ACHN (cell line): ENCODE results near the gene UPF2.
"Not testable (repeated sequence)": the region's sequence is repeated elsewhere in the genome, so short reads cannot be mapped to it uniquely, and the experiment has no call there.

Experiments used
- DNase-seq: peaks from one replicate; pipeline ENCODE4 v3.0.0-alpha.2; 2015
- in situ Hi-C: cut with HindIII; loops from 2 replicates; pipeline ENCODE4 v1.10.0; 2017; ENCODE audit warnings: low sequenced_read_pairs, low pct_ligation_motif_present, low pct_unique_long_range_greater_than_20kb

UPF2 gene

DNA sequence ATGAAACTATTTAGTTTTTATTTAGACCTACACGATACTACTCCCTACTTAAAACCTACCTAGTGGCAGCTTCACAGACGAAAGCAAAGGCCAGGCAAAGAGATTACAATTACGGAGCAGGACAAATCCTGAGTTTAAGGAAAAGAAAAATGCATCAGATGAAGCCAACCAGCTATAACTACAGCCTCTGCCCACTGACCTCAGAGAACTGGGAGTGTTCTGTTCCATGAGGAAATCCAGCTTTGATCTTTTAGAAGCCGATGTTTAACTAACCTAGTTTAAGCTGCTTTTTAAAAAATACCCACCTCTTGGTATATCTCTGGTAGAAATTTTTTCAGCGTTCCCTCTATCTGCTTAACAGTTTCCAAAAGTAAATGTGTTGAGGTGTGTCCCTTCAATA is 3.0 kb upstream of the UPF2 start:
- in situ Hi-C loops = no loop called here

DNA sequence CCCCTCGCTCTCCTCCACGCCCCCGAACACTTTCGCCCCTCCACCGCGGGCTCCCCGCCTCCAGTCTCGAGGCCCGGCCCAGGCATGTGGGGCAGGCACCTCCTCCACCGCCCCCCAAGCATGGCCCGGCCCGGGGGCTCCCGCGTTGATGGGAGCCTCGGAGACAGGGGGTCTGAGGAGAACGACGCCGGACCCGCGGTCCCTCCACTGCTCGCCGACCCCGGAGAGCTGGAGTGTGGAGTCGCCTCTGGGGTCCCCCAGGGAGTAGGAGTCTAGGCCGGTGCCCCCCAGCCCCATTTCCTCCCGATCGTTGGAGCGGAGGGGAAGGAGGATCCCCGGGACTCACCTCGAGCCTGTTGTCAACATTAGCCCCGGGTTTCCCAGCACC is 206 bp downstream of the UPF2 start:
- peak; percentile 25 for DNase-seq
- in situ Hi-C loops = no loop called here

More for the DNA sequence above, 3.0 kb upstream of the UPF2 start:
- no peak for DNase-seq

DNA sequence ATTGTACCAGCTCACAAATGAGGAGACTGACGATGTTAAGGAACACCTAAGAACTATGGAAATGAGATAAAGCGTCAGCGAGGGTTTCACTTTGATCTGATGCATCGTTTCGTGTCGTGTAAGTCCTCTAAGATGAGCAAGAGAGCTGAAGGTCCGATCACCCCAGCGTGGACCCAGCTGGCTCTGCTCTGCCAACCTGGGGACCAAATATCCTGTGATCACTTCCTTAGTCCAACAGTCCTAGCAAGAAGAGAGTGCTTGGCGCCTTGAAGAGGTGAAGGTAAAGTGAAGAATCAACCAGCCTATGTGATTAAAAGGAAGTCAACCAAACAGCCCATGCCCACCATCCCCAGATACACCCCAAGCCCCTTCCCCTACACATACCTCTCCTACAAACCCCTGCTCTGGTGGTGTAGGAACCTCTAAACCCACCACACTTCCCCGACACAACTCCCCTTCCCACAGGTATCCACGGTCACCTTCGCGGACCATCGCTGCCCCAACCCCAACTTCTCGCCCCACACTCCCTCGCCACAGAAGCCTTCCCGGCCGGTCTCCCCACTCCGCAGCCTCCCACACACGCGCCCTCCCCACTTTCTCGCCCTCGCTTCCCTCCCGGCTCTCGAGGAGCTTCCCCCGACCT is 722 bp downstream of the UPF2 start:
- in situ Hi-C loops = no loop called here
- DNase-seq = peak; percentile 33

DNA sequence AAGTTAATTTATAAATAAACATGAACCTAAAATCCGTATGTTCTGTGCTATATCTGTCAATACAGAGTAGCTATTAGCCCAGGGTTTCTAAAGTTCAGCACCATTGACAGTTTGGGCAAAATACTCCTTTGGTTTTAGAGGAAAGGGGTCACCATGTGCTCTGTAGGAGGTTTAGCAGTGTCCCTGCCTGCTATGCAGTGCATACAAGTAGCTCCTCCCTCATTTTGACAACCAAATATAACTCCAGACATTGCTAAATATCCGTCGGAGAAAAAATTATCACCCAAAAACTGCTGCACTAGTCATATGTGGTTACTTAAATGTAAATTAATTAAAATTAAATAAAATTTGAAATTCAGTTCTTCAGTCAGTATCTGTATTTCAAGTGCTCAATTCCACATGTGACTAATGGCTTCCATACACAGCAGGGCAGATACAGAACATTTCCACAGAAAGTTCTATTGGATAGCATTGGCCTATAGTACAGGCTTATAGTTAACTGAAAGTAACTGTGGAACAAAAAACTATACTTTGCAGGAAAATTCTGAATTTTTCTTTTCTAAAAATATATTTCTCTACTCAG is 6.4 kb downstream of the UPF2 start:
- in situ Hi-C loops = no loop called here

DNA sequence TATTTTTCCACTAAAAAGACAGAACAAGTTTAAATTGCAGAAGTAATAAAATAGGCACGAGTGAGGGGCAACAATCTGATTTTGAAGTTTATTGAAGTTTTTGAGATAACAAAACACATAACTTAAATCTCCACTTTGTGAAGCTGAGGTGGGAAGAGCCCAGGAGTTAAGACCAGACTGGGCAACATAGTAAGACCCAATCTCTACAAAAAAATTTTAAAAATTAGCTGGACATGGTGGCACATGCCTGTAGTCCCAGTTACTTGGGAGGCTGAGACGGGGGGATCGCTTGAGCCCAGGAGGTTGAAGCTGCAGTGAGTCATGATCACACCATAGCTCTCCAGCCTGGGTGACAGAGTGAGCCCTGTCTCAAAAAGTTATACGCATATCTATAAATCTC is 11.2 kb downstream of the UPF2 start:
- in situ Hi-C loops = no loop called here
- DNase-seq = no peak

More for the DNA sequence above, 6.4 kb downstream of the UPF2 start:
- no peak for DNase-seq

DNA sequence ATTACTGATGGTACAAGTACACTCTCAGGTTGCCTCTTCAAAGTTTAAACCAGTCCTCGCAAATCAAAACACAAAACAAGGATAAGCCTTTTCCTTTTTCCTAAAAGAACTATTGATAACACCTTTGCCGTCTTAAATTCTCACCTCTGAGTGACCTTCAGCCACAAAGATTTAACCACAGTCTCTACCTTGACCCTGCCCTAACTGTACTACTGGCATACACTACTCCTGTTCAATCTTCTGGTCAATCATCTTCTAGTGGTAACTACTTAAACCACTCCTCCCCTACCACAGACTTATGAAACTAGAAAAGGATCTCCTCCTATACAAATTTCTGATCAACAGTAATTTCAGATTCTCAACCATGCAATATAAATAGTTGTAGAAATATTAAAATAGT is 15.1 kb downstream of the UPF2 start:
- in situ Hi-C loops = no loop called here
- DNase-seq = no peak

DNA sequence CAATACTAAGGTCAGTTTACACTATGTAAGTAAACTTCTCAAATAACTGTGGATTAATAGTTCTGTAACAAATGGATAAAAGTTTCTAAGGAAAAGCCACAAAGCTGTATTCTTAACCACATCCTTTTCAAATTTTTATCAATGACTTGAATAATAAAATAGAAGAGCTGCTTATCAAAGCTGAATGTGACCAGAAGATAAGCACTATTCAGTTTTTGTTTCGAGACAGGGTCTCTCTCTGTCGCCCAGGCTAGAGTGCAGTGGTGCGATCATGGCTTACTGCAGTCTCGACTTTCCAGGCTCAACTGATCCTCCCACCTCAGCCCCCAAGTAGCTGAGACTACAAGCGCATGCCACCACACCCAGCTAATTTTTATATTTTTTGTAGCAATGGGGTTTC is 17.0 kb downstream of the UPF2 start:
- in situ Hi-C loops = no loop called here
- DNase-seq = no peak

DNA sequence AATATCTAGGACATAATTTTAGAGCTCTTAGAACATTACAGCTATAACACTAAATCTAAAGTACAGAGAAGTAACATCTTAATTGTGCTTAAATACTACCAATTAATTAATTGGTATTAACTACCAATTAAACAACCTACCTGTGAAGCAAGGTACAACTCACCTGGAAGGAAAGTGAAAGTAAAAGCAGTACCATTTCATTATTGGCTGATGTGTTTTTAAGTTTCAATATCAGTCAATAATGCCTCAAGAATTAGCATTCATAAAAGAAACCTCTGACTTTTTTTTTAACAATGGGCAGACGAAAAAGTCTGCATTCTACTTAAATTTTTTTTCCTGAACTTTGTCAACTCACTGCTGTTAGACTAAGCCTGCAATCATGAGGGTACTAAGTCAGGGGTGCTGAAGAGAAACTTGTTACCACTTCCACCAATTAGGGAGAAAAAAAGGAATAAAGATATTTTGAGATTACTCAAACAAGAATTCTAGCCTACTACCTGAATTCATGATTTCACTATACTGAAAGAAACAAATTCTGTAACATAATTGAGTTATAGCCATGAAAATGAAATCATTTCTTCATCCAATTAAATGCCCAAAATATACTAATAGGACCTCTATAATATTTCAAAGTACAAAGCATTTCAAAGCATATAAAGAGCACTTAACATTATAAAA is 19.9 kb downstream of the UPF2 start:
- no peak for DNase-seq
- in situ Hi-C loops = no loop called here

DNA sequence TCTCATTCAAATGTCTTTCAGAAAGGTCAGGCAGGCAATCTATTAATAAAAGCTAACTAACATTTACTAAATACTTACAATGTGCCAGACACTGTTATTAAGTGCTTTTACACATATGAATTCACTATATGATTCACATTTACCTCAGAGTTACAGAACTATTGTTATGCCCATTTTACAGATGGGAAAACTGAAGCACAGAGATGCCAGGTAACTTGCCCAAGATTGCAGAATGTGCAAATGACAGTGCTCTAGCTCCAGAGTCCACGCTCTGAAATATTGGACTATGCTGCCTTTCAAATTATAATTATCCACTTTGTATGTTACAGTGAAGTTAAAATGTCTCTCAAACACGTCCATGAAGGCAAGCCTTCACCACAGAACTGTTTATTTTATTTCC is 22.0 kb downstream of the UPF2 start:
- in situ Hi-C loops = no loop called here
- no peak for DNase-seq

DNA sequence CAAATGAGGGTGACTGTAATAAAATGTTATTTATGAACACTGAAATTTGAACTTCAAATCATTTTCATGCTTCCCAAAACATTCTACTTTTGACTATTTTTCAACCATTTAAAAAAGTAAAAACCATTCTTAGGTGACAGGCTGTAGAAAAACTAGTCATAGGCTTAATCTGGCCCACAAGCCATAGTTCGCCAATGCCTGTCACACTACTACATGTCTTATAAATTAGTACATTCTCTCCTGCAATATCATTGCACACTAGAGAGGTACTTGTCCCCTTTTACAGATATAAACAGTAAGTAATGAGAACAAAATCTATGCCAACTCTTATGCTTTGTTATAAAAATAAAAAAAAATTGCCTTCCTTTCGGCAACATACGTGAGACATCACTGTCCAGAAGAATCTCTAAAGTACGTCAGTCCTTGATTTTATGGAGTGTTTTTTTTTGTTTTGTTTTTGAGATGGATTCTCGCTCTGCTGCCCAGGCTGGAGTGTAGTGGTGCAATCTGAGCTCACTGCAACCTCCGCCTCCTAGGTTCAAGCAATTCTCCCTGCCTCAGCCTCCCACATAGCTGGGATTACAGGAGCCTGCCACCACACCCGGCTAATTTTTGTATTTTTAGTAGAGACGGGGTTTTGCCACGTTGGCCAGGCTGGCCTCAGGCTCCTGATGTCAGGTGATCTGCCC is 23.2 kb downstream of the UPF2 start:
- in situ Hi-C loops = no loop called here
- DNase-seq = no peak

DNA sequence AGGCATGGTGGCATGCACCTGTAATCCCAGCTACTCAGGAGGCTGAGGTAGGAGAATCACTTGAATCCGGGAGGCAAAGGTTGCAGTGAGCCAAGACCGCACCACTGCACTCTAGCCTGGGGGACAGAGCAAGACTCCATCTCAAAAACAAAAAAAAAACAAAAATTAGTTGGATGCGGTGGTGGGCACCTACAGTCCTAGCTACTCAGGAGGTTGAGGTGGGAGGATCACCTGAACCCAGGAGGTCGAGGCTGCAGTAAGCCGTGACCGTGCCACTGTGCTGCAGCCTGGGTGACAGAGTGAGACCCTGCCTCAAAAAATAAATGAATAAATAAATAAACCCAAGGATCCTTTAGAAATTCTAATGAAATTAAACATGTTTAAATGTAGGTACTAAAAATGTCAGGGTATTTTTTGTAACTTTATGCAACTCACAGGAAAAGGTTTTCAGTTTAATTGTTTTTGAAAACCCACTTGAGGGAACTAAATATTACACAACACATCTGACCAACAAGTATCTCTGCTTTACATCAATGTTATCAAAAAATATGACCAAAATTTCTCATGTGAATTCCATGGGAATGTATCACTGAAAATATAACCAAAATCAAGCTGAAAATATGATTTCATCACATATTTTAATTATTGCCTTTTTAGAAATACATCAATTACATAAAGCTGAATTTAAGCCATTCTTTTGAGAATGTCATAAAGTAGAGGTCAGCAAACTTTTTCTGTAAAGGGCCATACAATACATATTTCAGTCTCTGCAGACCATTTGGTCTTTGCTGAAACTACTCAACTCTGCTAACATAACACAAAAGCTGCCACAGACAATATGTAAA is 23.9 kb downstream of the UPF2 start:
- no peak for DNase-seq
- in situ Hi-C loops = no loop called here

DNA sequence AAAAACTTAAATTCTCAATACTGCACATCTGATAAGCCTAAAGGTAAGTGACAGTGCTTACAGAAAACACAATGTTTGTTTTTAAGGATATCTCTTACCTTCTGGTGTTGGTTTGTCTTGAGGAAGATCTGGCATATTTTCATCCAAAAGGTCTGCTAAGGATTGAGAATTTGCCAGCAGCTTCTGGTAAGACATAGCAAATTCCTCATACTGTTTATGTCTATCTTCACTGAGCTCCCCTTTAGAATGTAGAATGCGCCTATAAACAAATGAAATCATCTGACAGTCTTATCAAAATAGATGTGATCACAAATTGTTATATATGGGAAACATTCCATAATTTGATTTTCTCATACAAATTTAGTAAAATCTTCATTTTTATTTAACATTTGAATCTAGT is 28.7 kb downstream of the UPF2 start:
- in situ Hi-C loops = no loop called here
- no peak for DNase-seq

DNA sequence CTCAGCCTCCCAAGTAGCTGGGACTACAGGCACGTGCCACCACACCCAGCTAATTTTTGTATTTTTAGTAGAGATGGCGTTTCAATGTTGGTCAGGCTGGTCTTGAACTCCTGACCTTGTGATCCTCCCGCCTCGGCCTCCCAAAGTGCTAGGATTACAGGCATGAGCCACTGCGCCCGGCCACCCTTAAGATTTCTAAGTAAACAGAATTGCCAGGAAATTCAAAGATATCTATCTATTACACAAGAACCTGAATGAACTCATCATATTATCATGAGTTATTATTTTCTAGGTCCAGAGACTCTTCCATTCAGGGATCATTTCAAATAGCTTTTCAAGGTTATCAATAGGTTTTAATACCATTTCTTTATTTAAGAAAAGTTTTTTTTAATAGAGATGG is 29.2 kb downstream of the UPF2 start:
- in situ Hi-C loops, DNase-seq: not testable (repeated sequence)

DNA sequence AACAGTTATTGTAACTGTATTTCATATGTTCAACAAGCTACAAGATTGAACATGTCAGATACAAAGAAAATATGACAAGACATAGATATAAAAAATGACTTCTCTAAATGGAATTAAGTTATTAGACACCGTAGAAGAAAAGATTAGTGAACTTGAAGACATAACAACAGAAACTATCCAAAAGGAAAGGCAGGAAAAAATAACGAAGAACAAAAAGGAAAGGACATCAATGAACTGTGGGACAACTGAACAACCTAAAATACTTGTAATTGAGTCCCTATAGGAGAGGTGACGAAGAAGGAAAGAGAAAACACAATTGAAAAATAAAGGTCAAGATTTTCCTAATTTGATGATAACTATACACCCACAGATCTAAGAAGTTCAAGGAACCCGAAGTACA is 32.3 kb downstream of the UPF2 start:
- in situ Hi-C loops = no loop called here
- no peak for DNase-seq

DNA sequence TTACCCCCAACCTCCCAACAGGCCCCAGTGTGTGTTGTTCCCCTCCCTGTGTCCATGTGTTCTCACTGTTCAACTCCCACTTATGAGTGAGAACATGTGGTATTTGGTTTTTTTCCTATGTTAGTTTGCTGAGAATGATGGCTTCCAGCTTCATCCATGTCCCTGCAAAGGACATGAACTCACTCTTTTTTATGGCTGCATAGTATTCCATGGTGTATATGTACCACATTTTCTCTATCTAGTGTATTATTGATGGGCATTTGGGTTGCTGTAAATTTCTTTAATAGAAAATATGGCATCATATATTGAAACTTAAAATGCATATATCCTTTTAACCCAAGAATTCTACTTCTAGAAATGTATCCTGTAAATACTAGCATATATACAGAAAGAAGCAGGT is 33.8 kb downstream of the UPF2 start:
- in situ Hi-C loops, DNase-seq: not testable (repeated sequence)

DNA sequence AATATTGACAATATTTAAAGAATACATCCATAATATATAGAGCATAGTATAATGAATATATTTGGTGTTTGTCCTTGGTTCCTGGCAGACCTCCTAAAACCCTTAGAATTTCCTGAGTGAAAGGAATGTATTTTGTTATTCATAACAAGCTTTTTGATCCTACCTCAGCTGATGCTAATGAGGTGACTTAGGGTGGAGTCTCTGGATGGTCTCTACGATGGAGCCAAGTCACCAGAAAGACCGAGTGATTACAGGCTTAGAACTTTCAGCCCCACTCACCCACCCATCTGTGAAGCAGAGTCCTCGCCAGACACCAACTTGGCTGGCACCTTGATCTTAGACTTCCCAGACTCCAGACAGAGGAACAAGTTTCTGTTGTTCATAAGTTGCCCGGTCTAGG is 35.9 kb downstream of the UPF2 start:
- in situ Hi-C loops = no loop called here
- no peak for DNase-seq

DNA sequence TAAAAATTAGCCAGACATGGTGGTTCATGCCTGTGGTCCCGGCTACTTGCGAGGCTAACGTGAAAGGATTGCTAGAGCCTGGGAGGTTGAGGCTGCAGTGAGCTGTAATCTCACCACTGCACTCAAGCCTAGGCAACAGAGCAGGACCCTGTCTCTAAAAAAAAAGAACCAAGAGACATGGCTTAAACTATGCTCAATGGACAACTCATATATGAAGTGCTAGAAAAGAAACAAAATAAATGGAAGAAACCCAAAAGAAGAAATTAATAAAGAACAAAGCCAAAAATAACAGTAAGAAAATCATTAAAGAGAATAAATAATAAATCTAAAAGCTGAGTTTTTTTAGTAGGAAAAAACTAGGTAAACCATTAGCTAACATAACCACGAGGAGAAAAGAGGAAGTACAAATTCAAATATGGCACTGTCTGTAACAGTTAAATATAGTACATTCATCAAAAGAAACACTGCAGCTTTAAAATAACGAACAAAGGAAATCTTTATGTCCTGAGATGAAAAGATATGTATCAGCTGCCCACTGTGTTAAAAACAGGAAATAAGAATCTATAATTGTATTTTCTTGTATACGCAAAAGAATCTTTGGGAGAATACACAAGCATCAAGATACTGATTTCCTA is 48.7 kb downstream of the UPF2 start:
- in situ Hi-C loops = no loop called here
- no peak for DNase-seq

DNA sequence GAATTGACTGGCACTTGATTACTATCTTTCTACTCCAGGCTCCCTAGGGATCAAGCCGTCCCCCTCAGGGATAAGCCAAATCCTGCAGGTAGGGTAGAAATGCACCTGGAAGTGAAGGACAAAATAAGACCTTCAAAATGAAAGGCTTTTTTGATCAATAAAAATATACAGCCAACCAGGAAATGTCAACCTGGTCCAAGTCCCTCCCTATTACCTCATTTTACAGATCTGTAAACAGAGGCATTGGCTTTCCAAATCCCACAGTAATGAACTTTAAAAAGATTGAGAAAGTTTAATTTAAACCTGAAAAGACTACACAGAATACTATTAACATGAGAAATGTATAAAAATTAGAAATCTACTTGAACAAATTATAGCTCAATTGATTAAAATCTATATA is 53.7 kb downstream of the UPF2 start:
- in situ Hi-C loops = no loop called here
- DNase-seq = no peak
